Vagina (tissue), 1 donor: Measurements from ENCODE around the gene AGXT2. TPM values are rescaled to one million over a fixed set of nuclear protein-coding genes. Genes with fewer than 3 reads are reported as not detected.

Source experiments
- total RNA-seq: library from RNA; depleted of rRNA; stranded (reverse); fragments of >200 nt; gene quantifications from one replicate; pipeline ENCODE4 v1.2.3, GENCODE V29; 2016

The AGXT2 gene
- total RNA-seq, 1 donor from 2014 or later: not detected

Other genes starting within 250 kb of the AGXT2 start
- gene TTC23L, start 208.8 kb downstream of the AGXT2 start, total RNA-seq: 0.25 TPM
- 27.7 TPM for gene RAD1, start 132.4 kb downstream of the AGXT2 start, total RNA-seq
- gene BRIX1, start 132.2 kb downstream of the AGXT2 start, total RNA-seq: 10.3 TPM
- gene DNAJC21, start 118.4 kb downstream of the AGXT2 start, total RNA-seq: 38.5 TPM
- 13.3 TPM for gene PRLR, start 182.5 kb upstream of the AGXT2 start, total RNA-seq